Fibroblast of the aortic adventitia (primary cell): Measurements from ENCODE around the gene DHRS2. TPM values are rescaled to one million over a fixed set of nuclear protein-coding genes. Genes with fewer than 3 reads are reported as not detected.
A peak's percentile ranks its signal among the peaks of the same experiment; 100 is the strongest.

Source experiments
- DNase-seq: peaks from one replicate; pipeline ENCODE4 v3.0.0-alpha.2; 2010; ENCODE audit warnings: low read depth
- H3K4me3 ChIP-seq: 2 replicates; pipeline ENCODE4 v1.5.1; 2011; ENCODE audit warnings: low read depth, mild to moderate bottlenecking, control low read depth, low read length, moderate library complexity
- total RNA-seq: library from RNA; depleted of rRNA; stranded (reverse); fragments of >200 nt; gene quantifications from 2 replicates; pipeline ENCODE4 v1.2.3, GENCODE V29; 2012; ENCODE audit warnings: low replicate concordance
- TF ChIP-seq, protein P1 (sequence below): IDR thresholded peaks from 2 replicates; pipeline ENCODE4 v1.5.1; 2011; ENCODE audit warnings: mild to moderate bottlenecking, low read length, control low read depth, inconsistent platforms; ENCODE audit not compliant: insufficient read depth

Gene DHRS2
- total RNA-seq, 1 donor = not detected

DNA sequence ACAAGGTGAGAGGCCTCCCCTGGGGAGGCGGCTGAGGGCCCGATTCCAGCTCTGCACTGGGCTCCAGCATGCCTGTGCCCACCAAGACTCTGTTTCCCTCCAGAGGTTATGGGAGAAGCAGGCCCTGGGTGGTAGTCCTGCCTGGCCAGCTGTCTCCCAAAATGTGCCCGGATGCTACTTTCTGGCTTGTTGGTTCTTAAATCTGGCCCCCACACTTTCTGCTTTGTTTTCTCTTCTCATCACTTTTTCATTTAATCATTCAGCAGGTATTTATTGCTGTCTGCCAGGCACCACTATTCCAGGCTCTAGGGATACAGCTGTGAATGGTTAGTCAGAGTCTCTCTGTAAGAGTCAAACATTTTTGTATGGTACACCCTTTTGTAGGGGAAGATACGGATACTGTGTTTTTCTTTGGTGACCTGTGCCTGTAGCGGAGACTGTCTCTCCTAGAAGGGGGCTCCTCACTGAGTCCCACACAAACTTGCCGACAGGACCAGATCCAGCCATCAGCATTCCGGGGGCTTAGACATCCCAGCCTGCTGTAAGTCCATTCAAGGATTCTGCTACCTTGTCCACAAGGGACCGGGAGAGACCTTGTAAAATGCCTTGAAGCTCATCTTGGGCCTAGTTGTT lies 3.8 kb downstream of the DHRS2 start:
- no peak for DNase-seq
- TF ChIP-seq, protein P1, sequence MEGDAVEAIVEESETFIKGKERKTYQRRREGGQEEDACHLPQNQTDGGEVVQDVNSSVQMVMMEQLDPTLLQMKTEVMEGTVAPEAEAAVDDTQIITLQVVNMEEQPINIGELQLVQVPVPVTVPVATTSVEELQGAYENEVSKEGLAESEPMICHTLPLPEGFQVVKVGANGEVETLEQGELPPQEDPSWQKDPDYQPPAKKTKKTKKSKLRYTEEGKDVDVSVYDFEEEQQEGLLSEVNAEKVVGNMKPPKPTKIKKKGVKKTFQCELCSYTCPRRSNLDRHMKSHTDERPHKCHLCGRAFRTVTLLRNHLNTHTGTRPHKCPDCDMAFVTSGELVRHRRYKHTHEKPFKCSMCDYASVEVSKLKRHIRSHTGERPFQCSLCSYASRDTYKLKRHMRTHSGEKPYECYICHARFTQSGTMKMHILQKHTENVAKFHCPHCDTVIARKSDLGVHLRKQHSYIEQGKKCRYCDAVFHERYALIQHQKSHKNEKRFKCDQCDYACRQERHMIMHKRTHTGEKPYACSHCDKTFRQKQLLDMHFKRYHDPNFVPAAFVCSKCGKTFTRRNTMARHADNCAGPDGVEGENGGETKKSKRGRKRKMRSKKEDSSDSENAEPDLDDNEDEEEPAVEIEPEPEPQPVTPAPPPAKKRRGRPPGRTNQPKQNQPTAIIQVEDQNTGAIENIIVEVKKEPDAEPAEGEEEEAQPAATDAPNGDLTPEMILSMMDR = no peak
- H3K4me3 ChIP-seq = no peak overlapping the region

DNA sequence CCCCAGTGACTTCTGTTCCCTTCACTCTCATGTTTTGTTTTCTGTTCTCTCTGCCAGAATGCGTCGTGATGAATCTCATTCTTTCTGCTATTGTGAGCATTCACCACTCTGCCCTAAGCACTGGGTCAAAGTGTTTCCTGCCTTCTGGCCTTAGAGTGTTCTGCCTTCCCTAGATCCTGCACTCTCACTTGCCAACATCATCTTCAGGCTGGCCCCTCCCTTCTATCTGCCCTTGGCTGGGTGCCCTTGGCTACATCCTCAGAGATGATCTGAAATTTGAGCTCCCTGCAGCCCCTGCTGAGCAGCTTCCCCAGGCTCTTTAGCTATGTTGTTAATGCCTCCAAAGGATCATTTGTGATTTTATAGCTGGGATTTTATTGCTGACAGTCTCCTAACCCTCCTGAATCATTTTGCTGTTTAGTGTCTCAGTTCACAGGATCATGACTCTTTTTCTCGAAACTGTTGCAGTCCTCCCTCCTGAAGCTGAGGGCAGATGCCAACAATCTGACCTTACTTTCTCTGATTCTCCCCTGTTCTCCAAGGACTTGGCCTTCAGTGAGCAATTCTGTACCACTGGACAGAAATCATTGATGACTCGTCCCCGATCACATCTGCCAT lies 4.5 kb downstream of the DHRS2 start:
- peak; percentile 35 for DNase-seq

DNA sequence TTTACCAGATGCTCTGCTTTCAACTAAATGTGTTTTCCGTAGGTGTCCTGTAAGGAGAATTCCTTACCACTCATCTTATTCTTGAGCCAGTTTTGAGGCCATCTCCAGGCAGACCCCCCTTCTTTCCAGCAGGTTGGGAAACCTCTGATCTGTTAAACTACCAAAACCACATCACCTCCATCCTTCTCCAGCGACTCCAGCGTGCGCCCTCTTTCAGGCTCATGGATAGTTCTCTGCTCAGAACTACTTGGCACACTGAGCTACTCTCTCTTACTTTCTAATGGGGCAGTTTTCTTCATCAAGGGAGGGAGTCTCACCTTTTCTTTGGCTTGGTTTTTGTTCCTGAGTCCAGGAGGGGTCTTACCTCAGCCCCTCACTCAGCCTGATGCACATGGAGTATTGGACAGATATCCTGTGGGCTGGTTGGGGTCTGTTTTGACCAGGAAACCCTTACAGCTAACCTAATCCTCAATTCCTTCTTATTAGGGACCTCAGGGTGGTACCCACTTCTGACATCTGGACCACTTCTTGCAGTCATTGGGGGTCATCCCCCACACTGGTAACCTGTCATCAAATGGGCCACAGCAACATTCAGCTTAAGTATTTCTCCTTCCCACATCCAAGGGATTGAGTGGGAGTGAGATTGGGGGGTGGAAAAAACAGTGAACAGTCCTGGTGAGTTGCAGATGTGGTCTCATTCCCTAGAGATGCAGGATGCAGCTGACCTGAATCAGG lies 5.2 kb downstream of the DHRS2 start:
- H3K4me3 ChIP-seq = no peak overlapping the region
- TF ChIP-seq, protein P1 = no peak
- no peak for DNase-seq

More for the DNA sequence above, 4.5 kb downstream of the DHRS2 start:
- TF ChIP-seq, protein P1 = no peak
- no peak overlapping the region for H3K4me3 ChIP-seq

DNA sequence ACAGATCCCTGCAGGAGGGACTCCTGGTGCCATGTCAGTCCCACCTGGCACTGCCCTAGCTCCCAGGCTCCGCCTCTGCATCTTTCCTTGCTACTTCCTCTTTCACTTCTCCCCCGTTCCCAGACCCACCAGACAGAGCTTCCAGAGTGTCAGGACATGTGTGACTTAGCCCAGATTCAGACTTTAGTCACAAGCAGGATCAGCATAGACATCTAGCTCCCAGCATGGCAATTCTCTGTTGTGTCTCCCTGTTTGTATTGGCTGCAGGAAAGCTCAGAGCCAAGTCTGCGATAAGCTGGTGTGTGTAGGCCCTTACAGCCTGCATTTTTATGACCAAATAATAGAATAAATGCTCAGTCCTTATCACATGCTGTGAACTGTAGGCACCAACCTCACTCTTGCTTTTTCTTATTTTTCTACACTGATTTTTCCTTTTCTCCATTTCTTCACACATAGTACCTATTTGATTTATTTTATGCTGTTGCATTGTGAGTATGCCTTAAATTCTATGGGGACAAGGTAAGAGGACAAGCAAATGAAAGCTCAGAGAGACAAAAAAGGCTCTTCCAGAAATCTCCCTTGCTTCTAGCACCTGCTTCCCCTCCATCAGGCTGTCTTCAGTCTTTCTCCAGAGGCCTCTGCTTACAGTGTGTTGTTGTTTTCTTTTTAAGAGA lies 5.9 kb downstream of the DHRS2 start:
- H3K4me3 ChIP-seq = no peak overlapping the region
- no peak for DNase-seq
- TF ChIP-seq, protein P1 = no peak

DNA sequence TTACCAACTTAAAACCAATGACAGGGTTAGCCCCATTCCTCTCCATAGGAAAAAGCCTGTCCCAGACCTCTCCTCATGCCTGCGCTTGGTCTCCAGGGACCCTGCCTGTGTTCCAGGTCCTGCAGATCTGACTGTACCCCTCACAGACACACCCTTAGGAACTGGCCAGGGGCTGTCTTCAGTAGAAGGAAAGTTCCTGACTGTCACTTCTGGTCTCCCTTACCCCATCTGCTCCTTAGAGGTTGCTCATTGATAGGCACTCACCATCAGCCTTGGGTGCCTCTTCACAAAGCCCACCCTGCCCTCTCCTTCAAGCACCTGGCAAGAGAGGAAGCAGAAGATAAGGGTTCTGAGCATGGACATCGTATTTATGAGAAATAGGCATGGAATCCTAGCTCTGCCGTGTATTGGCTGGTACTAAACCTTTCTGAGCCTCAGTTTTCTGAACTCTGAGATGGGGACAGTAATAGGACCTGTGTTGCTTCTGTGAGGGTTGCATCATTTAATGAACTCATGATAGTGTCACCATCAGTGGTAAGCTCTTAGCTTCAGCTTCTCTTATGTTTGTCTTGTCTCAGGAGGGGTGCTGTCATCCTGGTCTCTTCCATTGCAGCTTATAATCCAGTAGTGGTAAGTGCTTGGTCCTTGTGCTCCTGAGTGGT lies 7.5 kb downstream of the DHRS2 start:
- DNase-seq = no peak
- TF ChIP-seq, protein P1 = no peak
- no peak overlapping the region for H3K4me3 ChIP-seq

DNA sequence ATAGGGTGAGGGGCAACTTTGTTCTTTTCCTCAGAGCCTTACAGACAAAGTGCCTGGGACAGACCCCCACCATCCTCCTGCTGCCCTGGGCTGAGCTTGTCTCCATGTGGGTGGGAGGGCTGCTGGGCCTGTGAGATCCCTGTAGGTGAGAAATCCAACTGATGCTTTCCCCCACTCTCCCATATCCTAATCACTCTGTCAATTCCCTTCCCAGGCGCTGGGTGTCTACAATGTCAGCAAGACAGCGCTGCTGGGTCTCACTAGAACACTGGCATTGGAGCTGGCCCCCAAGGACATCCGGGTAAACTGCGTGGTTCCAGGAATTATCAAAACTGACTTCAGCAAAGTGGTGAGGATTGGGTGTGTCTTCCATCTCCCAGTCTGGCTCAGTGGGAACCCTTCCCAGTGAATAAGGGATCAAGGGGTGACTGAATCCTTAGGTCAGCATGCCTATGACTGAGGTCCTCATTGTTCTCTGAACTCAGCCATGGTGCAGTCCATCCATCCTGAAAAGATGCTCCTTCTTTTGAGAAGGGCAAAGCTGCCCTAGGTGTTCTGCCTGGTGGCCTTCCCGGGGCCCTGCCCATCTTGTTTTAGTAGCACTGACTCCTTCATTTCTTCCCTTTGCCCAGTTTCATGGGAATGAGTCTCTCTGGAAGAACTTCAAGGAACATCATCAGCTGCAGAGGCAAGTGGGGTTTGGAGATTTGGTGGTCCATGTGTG lies 8.2 kb downstream of the DHRS2 start:
- H3K4me3 ChIP-seq = no peak overlapping the region
- TF ChIP-seq, protein P1 = no peak
- DNase-seq = no peak
